ENCODE measurements around the gene COBL.

DNA sequence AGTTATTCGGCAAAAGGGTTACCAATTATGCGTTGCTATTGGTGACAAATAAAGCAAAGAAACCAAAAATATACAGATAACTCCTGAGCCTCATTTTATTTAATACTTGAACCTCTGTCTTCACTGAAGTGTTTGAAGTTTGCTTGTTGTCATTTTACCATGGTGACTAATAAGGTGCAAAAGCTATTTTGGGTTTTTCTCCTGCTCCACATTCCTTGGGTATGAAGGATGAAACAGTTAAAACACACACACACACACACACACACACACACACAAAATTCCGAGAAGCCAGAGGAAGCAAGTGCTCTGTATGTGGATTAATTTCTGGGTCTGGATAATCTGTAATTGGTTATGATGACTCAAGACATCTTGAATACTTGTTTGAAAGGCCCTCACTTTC lies 246.5 kb downstream of the COBL start:
- TF ChIP-seq USF2 (IDR thresholded peaks at IDR 0.05; ENCODE audit: low read depth, low read length) (no peak), CTCF (conservative IDR thresholded peaks at IDR 0.05; ENCODE audit: low read depth, low read length) (no peak), ELK1 (IDR thresholded peaks at IDR 0.05; ENCODE audit: borderline replicate concordance, low read depth, low read length) (no peak), MAFK (IDR thresholded peaks at IDR 0.05; ENCODE audit: low read depth, low read length) (no peak), POLR2A (IDR thresholded peaks at IDR 0.05; ENCODE audit: low read depth, low read length) (no peak), CHD1 (IDR thresholded peaks at IDR 0.05; ENCODE audit: low read depth, low read length) (no peak), RFX5 (IDR thresholded peaks at IDR 0.05; ENCODE audit: low read depth, low read length) (no peak), MXI1 (IDR thresholded peaks at IDR 0.05; ENCODE audit: borderline replicate concordance, low read depth, low read length) (no peak)

Measured in IMR-90 (cell line).